IMR-90 (cell line): ENCODE data around the gene ZNF654.

Experiments
- BHLHE40 ChIP-seq: fragments of 150-350 bp; IDR thresholded peaks from 2 replicates; pipeline ENCODE4 v1.6.1; 2016; ENCODE audit warnings: mild to moderate bottlenecking, low read depth, low read length
- CHD1 ChIP-seq: IDR thresholded peaks from 2 replicates; pipeline ENCODE4 v1.6.1; 2012; ENCODE audit warnings: low read depth, low read length, improper control_type of control experiment
- CTCF ChIP-seq: conservative IDR thresholded peaks from 2 replicates; pipeline ENCODE4 v1.5.1; 2012; ENCODE audit warnings: mild to moderate bottlenecking, low read depth, low read length, improper control_type of control experiment
- POLR2A ChIP-seq: IDR thresholded peaks from 2 replicates; pipeline ENCODE4 v1.6.1; 2012; ENCODE audit warnings: mild to moderate bottlenecking, low read depth, low read length
- RFX5 ChIP-seq: IDR thresholded peaks from 2 replicates; pipeline ENCODE4 v1.8.0; 2012; ENCODE audit warnings: low read depth, mild to moderate bottlenecking, low read length, moderate library complexity

GRCh38 chr3:88093266-88093665 is 34.2 kb downstream of the ZNF654 start:
- TF ChIP-seq RFX5 = no peak
- no peak for TF ChIP-seq CTCF
- TF ChIP-seq CHD1 = no peak
- no peak for TF ChIP-seq BHLHE40
- TF ChIP-seq POLR2A = no peak
